ENCODE measurements around the gene MYO1B.

Gene MYO1B

GRCh38 chr2:191359133-191359532, 113.9 kb downstream of the MYO1B start:
- Histone ChIP-seq H3K36me3 (ENCODE audit: control insufficient read depth, insufficient read depth, low read length) (no peaks in the 10 kb centered on the region), H3K4me3 (replicated peaks; ENCODE audit: low read depth, low read length) (no peak overlapping the region), H3K27me3 (replicated peaks; ENCODE audit: control insufficient read depth, insufficient read depth, low read length) (no peaks in the 10 kb centered on the region; the same call in 1 of the 2 replicates)
- DNase-seq (ENCODE audit: extremely low read depth, insufficient read length), result no peak
- TF ChIP-seq CTCF (IDR thresholded peaks at IDR 0.05; ENCODE audit: insufficient read depth, low read length, poor library complexity, severe bottlenecking), result no peak

DNA sequence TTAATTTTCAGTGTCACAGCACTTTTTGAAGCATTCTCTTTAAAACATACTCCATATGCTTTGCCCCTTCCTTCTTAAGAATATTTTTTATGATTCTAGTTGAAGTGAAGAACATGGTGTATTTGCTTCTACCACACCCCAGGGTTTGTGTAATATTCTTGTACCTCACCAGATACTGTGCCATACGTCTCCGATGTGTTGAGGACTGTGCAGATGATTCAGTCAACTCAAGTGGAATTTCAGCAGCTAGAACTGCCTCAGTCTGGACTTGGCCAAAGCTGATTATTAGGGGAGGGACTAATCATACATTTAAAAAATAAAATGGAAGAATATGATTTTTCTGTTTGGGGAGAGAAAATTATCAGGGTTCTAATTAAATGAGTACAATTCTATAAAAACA, 115.7 kb downstream of the MYO1B start:
- Histone ChIP-seq H3K4me3 (replicated peaks; ENCODE audit: low read depth, low read length) (no peak overlapping the region), H3K27me3 (replicated peaks; ENCODE audit: control insufficient read depth, insufficient read depth, low read length) (no peaks in the 10 kb centered on the region; the same call in 1 of the 2 replicates), H3K36me3 (ENCODE audit: control insufficient read depth, insufficient read depth, low read length) (no peaks in the 10 kb centered on the region)
- DNase-seq (ENCODE audit: extremely low read depth, insufficient read length), result no peak
- TF ChIP-seq CTCF (IDR thresholded peaks at IDR 0.05; ENCODE audit: insufficient read depth, low read length, poor library complexity, severe bottlenecking), result no peak

GRCh38 chr2:191362841-191363240, 117.6 kb downstream of the MYO1B start:
- Histone ChIP-seq H3K4me3 (replicated peaks; ENCODE audit: low read depth, low read length) (no peak overlapping the region), H3K36me3 (ENCODE audit: control insufficient read depth, insufficient read depth, low read length) (no peaks in the 10 kb centered on the region), H3K27me3 (replicated peaks; ENCODE audit: control insufficient read depth, insufficient read depth, low read length) (no peaks in the 10 kb centered on the region; the same call in 1 of the 2 replicates)
- no peak for DNase-seq (ENCODE audit: extremely low read depth, insufficient read length)
- TF ChIP-seq CTCF (IDR thresholded peaks at IDR 0.05; ENCODE audit: insufficient read depth, low read length, poor library complexity, severe bottlenecking), result no peak

GRCh38 chr2:191363267-191363666, 118.1 kb downstream of the MYO1B start:
- no peaks in the 10 kb centered on the region for H3K36me3 ChIP-seq (ENCODE audit: control insufficient read depth, insufficient read depth, low read length)
- no peak for TF ChIP-seq CTCF (IDR thresholded peaks at IDR 0.05; ENCODE audit: insufficient read depth, low read length, poor library complexity, severe bottlenecking)
- no peaks in the 10 kb centered on the region; the same call in 1 of the 2 replicates for H3K27me3 ChIP-seq (replicated peaks; ENCODE audit: control insufficient read depth, insufficient read depth, low read length)
- no peak overlapping the region for H3K4me3 ChIP-seq (replicated peaks; ENCODE audit: low read depth, low read length)
- DNase-seq (ENCODE audit: extremely low read depth, insufficient read length), result no peak

DNA sequence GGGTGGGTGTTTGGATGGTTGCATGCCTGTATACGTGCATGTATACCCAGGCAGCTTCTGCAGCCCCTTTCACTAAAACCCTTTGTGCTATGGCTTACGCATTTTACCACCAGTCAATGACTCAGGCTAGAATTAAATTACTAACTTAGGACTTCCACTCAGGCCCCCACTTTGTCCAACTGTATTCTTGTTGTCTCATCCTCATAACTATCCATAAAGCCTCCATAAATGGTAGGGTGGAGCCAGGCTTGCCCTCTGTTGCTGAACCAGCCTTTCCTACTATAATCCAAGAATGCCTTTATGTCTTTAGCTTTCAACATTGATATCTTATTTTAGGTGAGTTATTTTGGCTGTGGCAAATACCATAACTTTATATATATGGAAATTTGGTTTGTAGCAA, 119.9 kb downstream of the MYO1B start:
- Histone ChIP-seq H3K36me3 (ENCODE audit: control insufficient read depth, insufficient read depth, low read length) (no peaks in the 10 kb centered on the region), H3K4me3 (replicated peaks; ENCODE audit: low read depth, low read length) (no peak overlapping the region), H3K27me3 (replicated peaks; ENCODE audit: control insufficient read depth, insufficient read depth, low read length) (no peaks in the 10 kb centered on the region)
- TF ChIP-seq CTCF (IDR thresholded peaks at IDR 0.05; ENCODE audit: insufficient read depth, low read length, poor library complexity, severe bottlenecking), result no peak
- DNase-seq (ENCODE audit: extremely low read depth, insufficient read length), result no peak

GRCh38 chr2:191366199-191366598, 121.0 kb downstream of the MYO1B start:
- no peaks in the 10 kb centered on the region for H3K27me3 ChIP-seq (replicated peaks; ENCODE audit: control insufficient read depth, insufficient read depth, low read length)
- H3K36me3 ChIP-seq (ENCODE audit: control insufficient read depth, insufficient read depth, low read length), result no peaks in the 10 kb centered on the region
- DNase-seq (ENCODE audit: extremely low read depth, insufficient read length), result no peak
- no peak for TF ChIP-seq CTCF (IDR thresholded peaks at IDR 0.05; ENCODE audit: insufficient read depth, low read length, poor library complexity, severe bottlenecking)
- H3K4me3 ChIP-seq (replicated peaks; ENCODE audit: low read depth, low read length), result no peak overlapping the region

Measured in GM06990 (cell line).